ENCODE measurements around the gene POMT2.

- TF ChIP-seq POLR2A (IDR thresholded peaks at IDR 0.05) (no peak), CTCF (IDR thresholded peaks at IDR 0.05) (no peak), POLR2AphosphoS5 (IDR thresholded peaks at IDR 0.05) (no peak)
Measured at GRCh38 chr14:77278461-77279230, 42.0 kb downstream of the POMT2 start.
